HCT116 (cell line): Measurements from ENCODE around the gene DLEC1. TPM values are rescaled to one million over a fixed set of nuclear protein-coding genes. Genes with fewer than 3 reads are reported as not detected.
"Not testable (repeated sequence)": the region's sequence is repeated elsewhere in the genome, so short reads cannot be mapped to it uniquely, and the experiment has no call there.

ENCODE experiments used
- ATAC-seq: fragments of 200-7000 bp; cut with Tn5 transposase; 2 replicates; pipeline ENCODE4 v1.9.1; 2020; ENCODE audit warnings: mild to moderate bottlenecking, moderate library complexity
- BruUV-seq: library from RNA; stranded (reverse); fragments of 400-500 nt; replicated peaks from 2 replicates; lab custom pipeline; 2021; lab: Mats Ljungman, UMichigan
- CTCF ChIA-PET: fragments of 300-600 bp; sonication (Branson Sonifier 250); formaldehyde crosslinking; loops from one replicate; lab custom pipeline; 2021; ENCODE audit warnings: antibody characterized with exemption; lab: Charles Lee
- POLR2A ChIA-PET: fragments of 300-600, 350-600 bp; sonication (Branson Sonifier 250); formaldehyde crosslinking; loops from one replicate; lab custom pipeline; 2021; ENCODE audit warnings: antibody characterized with exemption; lab: Charles Lee
- RAD21 ChIA-PET, 2 experiments: fragments of 300-600 bp; sonication (Branson Sonifier 250); formaldehyde crosslinking; loops; one replicate each; lab custom pipeline; 2023; ENCODE audit warnings: low total read pairs in 2 of 2; ENCODE audit not compliant: uncharacterized antibody in 2 of 2, unreplicated experiment in 2 of 2, low non-redundant PET in 1 of 2; lab: Charles Lee
- DNase-seq: peaks from one replicate; pipeline ENCODE4 v3.0.0-alpha.2; 2010; ENCODE audit warnings: low read depth, low spot score
- H2AFZ ChIP-seq: fragments of 200-600 bp; shearing (Covaris generic), sonication (generic); 2 replicates; pipeline ENCODE4 v1.6.1; 2017; ENCODE audit warnings: low read depth, mixed run types, mixed read lengths, antibody characterized with exemption, low read length; ENCODE audit not compliant: poor library complexity, severe bottlenecking
- H3K27ac ChIP-seq: 2 replicates; pipeline ENCODE4 v1.5.1; 2012; ENCODE audit warnings: low read depth, low read length
- H3K27me3 ChIP-seq: fragments of 200-600 bp; sonication (generic); 2 replicates; pipeline ENCODE4 v1.6.1; 2016; ENCODE audit warnings: mixed run types, low read length, mixed read lengths; ENCODE audit not compliant: insufficient read depth
- H3K36me3 ChIP-seq, 2 experiments: fragments of 200-500 bp in 1 of 2; fragments of 200-600 bp in 1 of 2; sonication (Bioruptor generic) in 1 of 2; sonication (generic) in 1 of 2; 2 replicates each; pipeline versions ENCODE4 v1.5.1 to v1.6.1; 2014 to 2016; ENCODE audit warnings: low read length in 2 of 2, inconsistent platforms in 1 of 2, mixed read lengths in 1 of 2, mixed run types in 1 of 2; ENCODE audit not compliant: insufficient read depth in 2 of 2, control insufficient read depth in 1 of 2
- H3K4me1 ChIP-seq, 2 experiments: fragments of 200-600 bp in 1 of 2; sonication (generic) in 1 of 2; 2 replicates each; pipeline versions ENCODE4 v1.5.1 to v1.6.1; 2012 to 2017; ENCODE audit warnings: low read length in 2 of 2, inconsistent platforms in 1 of 2, mild to moderate bottlenecking in 1 of 2, mixed read lengths in 1 of 2, mixed run types in 1 of 2, moderate library complexity in 1 of 2; ENCODE audit not compliant: insufficient read depth in 2 of 2, control insufficient read depth in 1 of 2
- H3K4me2 ChIP-seq: fragments of 200-600 bp; sonication (generic); 2 replicates; pipeline ENCODE4 v1.6.1; 2017; ENCODE audit warnings: mixed run types, low read length, mixed read lengths
- H3K4me3 ChIP-seq, 2 experiments: fragments of 200-600 bp in 1 of 2; sonication (generic) in 1 of 2; replicated peaks in 1 of 2; 2 replicates each; pipeline ENCODE4 v1.5.1; 2011 to 2016; ENCODE audit warnings: low read length in 2 of 2, control low read depth in 1 of 2, low read depth in 1 of 2, mild to moderate bottlenecking in 1 of 2, mixed read lengths in 1 of 2, mixed run types in 1 of 2
- H3K79me2 ChIP-seq: fragments of 200-600 bp; sonication (generic); 2 replicates; pipeline ENCODE4 v1.6.1; 2017; ENCODE audit warnings: mild to moderate bottlenecking, mixed run types, low read length, moderate library complexity, mixed read lengths; ENCODE audit not compliant: insufficient read depth
- H3K9ac ChIP-seq: fragments of 200-600 bp; sonication (generic); 2 replicates; pipeline ENCODE4 v1.6.1; 2016; ENCODE audit warnings: low read length, mixed read lengths
- H3K9me2 ChIP-seq: fragments of 200-600 bp; sonication (generic), shearing (Covaris generic); 2 replicates; pipeline ENCODE4 v1.6.1; 2017; ENCODE audit warnings: mixed run types, mild to moderate bottlenecking, moderate library complexity; ENCODE audit not compliant: insufficient read depth
- H3K9me3 ChIP-seq, 2 experiments: fragments of 200-500 bp in 1 of 2; fragments of 200-600 bp in 1 of 2; sonication (Bioruptor generic) in 1 of 2; sonication (generic) in 1 of 2; 2 replicates each; pipeline ENCODE4 v1.6.1; 2014 to 2017; ENCODE audit warnings: low read length in 2 of 2, mixed read lengths in 2 of 2, inconsistent platforms in 1 of 2, low read depth in 1 of 2, mild to moderate bottlenecking in 1 of 2, mixed run types in 1 of 2, moderate library complexity in 1 of 2; ENCODE audit not compliant: control insufficient read depth in 1 of 2, insufficient read depth in 1 of 2
- H4K20me1 ChIP-seq: fragments of 200-600 bp; sonication (generic), shearing (Covaris generic); 2 replicates; pipeline ENCODE4 v1.6.1; 2017; ENCODE audit warnings: mixed run types, mild to moderate bottlenecking, moderate library complexity; ENCODE audit not compliant: insufficient read depth
- CEBPB ChIP-seq: IDR thresholded peaks from 2 replicates; pipeline ENCODE4 v1.6.1; 2012; ENCODE audit warnings: low read depth
- ELF1 ChIP-seq: IDR thresholded peaks from 2 replicates; pipeline ENCODE4 v1.6.1; 2012; ENCODE audit warnings: low read depth, borderline replicate concordance
- POLR2AphosphoS5 ChIP-seq: IDR thresholded peaks from 2 replicates; pipeline ENCODE4 v1.6.1; 2011; ENCODE audit warnings: mild to moderate bottlenecking, low read depth, low read length, moderate library complexity
- SP1 ChIP-seq: IDR thresholded peaks from 2 replicates; pipeline ENCODE4 v1.6.1; 2012; ENCODE audit warnings: low read depth
- intact Hi-C: fragments of 100-400 bp; cut with micrococcal nuclease; formaldehyde crosslinking; loops from 2 replicates; pipeline ENCODE4 v1.10.0; 2022
- total RNA-seq: library from RNA; stranded (reverse); gene quantifications from one replicate; pipeline ENCODE4 v1.2.1, GENCODE V29; 2021; ENCODE audit not compliant: unreplicated experiment

DLEC1 gene
- total RNA-seq, 1 experiment from 2014 or later = 0.61 TPM

DNA sequence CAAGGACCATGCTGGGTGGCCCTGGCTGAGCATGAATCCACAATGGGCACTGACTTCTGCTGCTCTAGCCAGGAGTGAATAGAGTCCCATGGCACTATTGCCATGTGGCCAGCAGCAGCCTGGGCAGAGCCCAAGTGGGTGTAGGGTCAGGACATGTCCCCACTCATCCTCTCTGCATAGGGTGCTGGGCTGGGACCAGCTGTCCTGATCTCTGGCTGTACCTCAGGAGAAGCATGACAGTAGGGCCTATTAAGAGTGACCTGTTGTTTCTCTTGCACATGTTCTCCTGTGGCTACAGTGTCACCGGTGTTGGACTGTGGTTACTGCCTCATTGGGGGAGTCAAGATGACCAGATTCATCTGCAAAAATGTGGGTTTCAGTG lies 46.9 kb downstream of the DLEC1 start:
- intact Hi-C loops = no loop called here
- POLR2A ChIA-PET = no interaction called here
- H2AFZ ChIP-seq = no peak overlapping the region
- H3K27me3 ChIP-seq = no peaks in the 10 kb centered on the region
- TF ChIP-seq SP1 (no peak), CEBPB (no peak), POLR2AphosphoS5 (no peak)
- TF ChIP-seq, all 23 proteins: peak for 0
- H3K9ac ChIP-seq = no peak overlapping the region
- H3K4me3 ChIP-seq = no peak overlapping the region
- H3K79me2 ChIP-seq = no peaks in the 10 kb centered on the region
- no peaks in the 10 kb centered on the region for H3K9me2 ChIP-seq
- CTCF ChIA-PET = no interaction called here
- H3K36me3 ChIP-seq = no peaks in the 10 kb centered on the region
- H3K9me3 ChIP-seq = peaks cover 0 to 6% of the 10 kb centered on the region in 2 experiments; a peak in 1 of 4 replicates
- no peak overlapping the region for H3K27ac ChIP-seq
- BruUV-seq = no TSS peak
- ATAC-seq = peak; percentile 25; the same call in 1 of the 2 replicates
- H3K4me1 ChIP-seq = no peaks in the 10 kb centered on the region
- RAD21 ChIA-PET = no interaction called here
- no peak for DNase-seq
- no peak overlapping the region for H3K4me2 ChIP-seq
- H4K20me1 ChIP-seq = no peaks in the 10 kb centered on the region

DNA sequence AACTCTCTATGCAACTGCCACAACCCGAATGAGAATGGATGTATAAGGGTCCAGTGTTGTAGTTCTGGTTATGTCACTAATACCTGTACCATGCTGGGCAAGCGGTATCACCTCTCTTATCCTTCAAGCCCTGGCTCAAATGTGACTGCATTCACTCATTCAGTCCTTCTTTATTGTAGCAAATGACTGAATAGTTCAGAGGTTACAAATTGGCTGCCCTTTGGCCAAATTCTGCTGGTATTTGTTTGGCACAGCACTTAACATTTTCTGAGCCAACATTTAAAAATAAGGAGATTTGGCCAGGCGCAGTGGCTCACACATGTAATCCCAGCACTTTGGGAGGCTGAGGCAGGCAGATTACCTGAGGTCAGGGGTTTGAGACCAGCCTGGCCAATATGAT lies 47.5 kb downstream of the DLEC1 start:
- no peaks in the 10 kb centered on the region for H4K20me1 ChIP-seq
- ChIA-PET POLR2A (no interaction called here), CTCF (no interaction called here)
- H3K9me3 ChIP-seq = peaks cover 0 to 6% of the 10 kb centered on the region in 2 experiments; a peak in 1 of 4 replicates
- no peaks in the 10 kb centered on the region for H3K79me2 ChIP-seq
- no peak for DNase-seq
- no peaks in the 10 kb centered on the region for H3K4me1 ChIP-seq
- H3K27me3 ChIP-seq = no peaks in the 10 kb centered on the region
- H3K9ac ChIP-seq = no peak overlapping the region
- intact Hi-C loops = no loop called here
- TF ChIP-seq POLR2AphosphoS5 (no peak), ELF1 (no peak)
- TF ChIP-seq, all 23 proteins: peak for 0
- ATAC-seq = no peak
- Histone ChIP-seq H3K9me2 (no peaks in the 10 kb centered on the region), H3K4me3 (no peak overlapping the region), H2AFZ (no peak overlapping the region), H3K27ac (no peak overlapping the region), H3K36me3 (no peaks in the 10 kb centered on the region), H3K4me2 (no peak overlapping the region)
- RAD21 ChIA-PET = no interaction called here
- BruUV-seq = no TSS peak

DNA sequence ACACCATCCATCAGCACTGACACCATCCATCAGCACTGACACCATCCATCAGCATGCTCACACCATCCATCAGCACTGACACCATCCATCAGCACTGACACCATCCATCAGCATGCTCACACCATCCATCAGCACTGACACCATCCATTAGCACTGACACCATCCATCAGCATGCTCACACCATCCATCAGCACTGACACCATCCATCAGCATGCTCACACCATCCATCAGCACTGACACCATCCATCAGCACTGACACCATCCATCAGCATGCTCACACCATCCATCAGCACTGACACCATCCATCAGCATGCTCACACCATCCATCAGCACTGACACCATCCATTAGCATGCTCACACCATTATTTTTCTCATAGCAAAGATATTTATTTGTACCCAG lies 48.3 kb downstream of the DLEC1 start:
- H4K20me1 ChIP-seq, POLR2A ChIA-PET, H3K4me3 ChIP-seq, H3K79me2 ChIP-seq, H3K4me1 ChIP-seq, DNase-seq, H3K36me3 ChIP-seq, H2AFZ ChIP-seq, BruUV-seq, H3K9me3 ChIP-seq, H3K27me3 ChIP-seq, H3K9ac ChIP-seq, ATAC-seq, CTCF ChIA-PET, H3K27ac ChIP-seq, H3K4me2 ChIP-seq, intact Hi-C loops, RAD21 ChIA-PET, H3K9me2 ChIP-seq: not testable (repeated sequence)
